GM21825 (cell line): ENCODE results near the gene NTF3.

Source experiments
- ATAC-seq: cut with Tn5 transposase; IDR thresholded peaks from one replicate; pipeline ENCODE4 v1.9.1; 2021; ENCODE audit warnings: mild to moderate bottlenecking, moderate library complexity; ENCODE audit not compliant: unreplicated experiment

The NTF3 gene

DNA sequence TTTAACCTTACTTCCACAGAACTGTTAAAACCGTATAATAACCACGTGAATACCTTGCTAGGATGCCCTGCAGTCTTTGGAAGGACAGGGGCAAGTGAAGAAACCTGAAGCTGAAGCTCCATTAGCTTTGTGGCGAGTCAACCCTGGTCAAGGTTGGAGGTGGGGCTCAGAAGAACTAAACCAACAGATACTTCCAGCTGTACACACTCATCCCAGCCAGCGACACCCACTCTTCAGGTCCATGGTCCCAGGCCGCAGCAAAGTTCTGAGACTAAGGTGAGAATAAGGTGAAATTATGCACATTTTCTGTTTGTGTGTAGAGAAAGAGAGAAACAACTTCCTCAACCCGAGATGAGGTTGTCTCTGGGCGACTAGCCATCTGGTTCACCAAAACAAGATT, 77.6 kb downstream of the NTF3 start:
- no peak for ATAC-seq

DNA sequence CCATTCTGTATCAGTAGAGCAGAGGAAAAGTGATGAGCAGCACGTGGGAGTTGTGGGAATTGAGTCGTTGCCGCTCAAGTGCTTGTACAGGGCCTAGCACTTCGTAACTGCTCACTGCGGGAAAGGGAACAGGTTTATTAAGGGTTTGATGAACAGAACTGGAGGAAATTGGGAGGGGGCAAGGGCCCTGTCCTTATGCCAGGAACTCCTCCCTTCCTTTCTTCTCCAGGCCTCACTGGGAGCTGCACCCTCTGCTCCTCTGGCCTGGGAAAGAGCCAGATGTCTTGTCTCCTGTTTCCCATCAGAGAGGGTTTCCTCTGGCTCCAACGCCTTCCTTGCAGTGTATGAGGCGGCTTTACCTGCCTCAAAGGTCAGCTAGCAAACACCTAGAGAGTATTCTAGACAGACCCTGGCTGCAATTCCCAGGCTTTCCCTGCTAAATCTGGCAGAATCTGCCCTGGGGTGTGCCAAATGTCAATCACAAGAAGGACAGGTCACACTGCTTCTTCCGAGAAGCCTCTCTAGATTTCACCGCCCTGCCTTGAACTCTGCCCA, 78.4 kb downstream of the NTF3 start:
- no peak for ATAC-seq

GRCh38 chr12:5511256-5511643, 79.3 kb downstream of the NTF3 start:
- ATAC-seq: no peak

- ATAC-seq: no peak
Measured at GRCh38 chr12:5511644-5512600, 80.0 kb downstream of the NTF3 start.

GRCh38 chr12:5512601-5512970, 80.7 kb downstream of the NTF3 start:
- no peak for ATAC-seq

DNA sequence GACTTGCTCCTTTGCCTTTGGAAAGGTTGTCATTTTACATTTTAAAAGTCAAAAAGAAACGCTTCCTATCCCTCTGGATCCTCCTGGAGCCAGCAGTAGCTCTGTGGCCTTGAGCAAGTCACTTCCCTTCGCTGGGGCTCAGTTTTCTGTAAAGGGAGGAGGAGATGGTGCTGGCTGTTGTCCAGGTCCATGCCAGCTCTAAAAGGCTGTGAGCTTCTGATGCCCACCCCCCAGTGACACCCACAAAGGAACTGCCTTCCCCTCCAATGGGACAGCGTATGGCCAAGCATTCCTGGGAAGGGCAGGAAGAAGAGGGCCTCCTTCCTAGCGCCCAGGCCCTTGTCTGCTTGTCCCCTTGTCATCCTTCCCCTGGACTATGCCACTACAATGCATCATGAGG, 81.5 kb downstream of the NTF3 start:
- no peak for ATAC-seq

DNA sequence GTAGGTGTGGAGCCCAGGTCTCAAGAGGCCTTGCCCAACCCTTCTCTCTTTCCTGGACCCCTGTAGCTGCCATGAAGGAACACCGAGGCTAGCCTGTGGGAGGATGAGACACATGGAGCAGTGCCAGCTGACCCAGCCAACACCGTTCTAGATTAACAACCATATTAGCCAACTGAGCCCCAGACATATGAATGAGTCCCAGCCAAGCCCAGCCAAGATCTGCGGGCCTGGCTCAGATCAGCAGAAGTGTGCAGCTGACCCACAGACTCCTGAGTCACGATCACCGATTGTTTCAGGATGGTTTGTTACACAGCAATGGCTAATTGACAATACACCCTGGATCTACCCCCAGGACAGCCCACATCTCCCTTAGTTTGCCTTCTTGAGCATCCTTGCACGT, 82.1 kb downstream of the NTF3 start:
- no peak for ATAC-seq

- no peak for ATAC-seq
Measured at GRCh38 chr12:5514545-5514944, 82.6 kb downstream of the NTF3 start.

GRCh38 chr12:5515458-5515857, 83.5 kb downstream of the NTF3 start:
- no peak for ATAC-seq

DNA sequence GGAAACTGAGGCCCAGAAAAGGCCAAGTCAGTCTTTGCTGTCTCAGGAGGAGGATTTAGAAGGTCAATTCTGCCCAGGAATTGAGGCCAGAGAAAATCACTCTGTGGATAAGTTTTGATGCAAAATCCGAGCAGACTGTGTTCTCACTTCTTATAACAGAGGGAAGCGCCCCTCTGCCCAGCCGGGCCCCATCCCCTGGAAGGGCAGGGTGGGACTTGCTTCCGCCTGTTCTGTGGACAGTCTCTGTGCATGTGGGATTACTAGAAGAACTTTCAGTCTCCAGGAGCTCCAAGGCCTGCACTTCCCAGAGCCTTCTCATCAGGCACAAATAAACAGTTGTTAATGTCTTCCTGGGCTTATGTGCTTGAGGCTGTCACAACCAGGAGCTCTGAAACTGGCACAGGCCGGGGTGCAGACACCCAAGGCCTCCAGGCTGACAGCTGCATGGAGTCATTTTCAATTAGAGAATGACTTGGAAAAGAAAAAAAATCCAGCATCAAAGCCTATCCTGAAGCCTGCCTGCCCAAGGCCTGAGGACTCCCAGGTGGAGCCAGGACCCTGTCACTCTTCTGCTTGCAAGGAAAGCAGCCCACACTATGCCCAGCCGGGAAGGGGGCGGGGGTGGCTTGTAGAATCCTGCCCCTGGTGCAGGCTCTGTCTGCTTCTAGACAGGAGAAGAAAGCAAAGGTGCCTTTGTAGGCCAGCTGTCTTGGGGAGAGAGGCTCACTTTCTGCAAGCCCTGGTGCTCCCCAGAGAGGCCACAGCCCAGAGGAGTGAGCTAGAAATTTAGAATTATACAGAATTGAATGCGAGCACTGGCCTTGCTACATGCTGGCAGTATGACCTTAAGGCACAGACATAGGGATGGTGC, 84.7 kb downstream of the NTF3 start:
- no peak for ATAC-seq

- ATAC-seq: no peak
Measured at GRCh38 chr12:5518584-5519365, 86.9 kb downstream of the NTF3 start.

- no peak for ATAC-seq
Measured at GRCh38 chr12:5520037-5520436, 88.1 kb downstream of the NTF3 start.

- ATAC-seq: no peak
Measured at GRCh38 chr12:5520831-5521230, 88.9 kb downstream of the NTF3 start.

DNA sequence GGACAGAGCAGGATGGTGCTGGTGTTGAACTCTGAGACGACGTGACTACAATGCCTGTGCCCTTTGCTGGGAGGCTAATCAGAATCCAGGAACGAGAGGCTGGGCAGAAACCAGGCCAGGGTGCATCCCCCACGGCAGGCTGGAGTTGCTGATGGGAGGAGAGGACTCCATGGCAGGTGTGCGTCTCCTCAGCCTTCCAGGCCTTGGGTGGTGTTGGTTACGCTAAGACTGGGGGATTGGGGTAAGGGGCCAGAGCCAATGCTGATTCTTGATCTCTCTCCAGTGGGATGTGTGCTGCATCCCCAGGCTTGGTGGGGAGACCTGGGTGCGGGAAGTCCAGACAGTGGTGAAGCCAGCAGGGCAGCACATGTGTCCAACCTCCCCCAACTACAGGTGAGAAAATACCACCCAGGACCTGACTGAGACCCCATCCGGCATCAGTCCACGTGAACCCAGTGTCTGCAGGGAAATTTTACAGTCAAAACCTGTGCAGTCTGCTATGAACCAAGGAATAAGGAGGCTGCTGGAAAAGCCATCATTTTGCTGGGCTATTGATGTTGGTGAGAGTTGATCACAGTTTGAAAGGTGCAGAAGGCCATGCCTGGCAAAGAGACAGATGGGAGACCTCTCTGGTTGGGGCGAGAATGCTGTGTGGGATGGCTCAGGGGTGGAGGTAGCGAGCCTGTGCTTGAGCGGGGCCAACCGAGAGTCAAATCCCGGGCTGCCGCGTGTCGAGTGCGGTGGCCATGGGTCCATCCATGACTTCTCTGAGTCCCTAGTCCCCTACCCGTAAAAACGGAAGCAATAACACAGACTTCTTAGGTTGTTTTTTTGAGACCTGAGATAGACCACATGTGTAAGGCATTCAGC, 89.8 kb downstream of the NTF3 start:
- ATAC-seq: no peak

- no peak for ATAC-seq
Measured at GRCh38 chr12:5522432-5523335, 90.8 kb downstream of the NTF3 start.

DNA sequence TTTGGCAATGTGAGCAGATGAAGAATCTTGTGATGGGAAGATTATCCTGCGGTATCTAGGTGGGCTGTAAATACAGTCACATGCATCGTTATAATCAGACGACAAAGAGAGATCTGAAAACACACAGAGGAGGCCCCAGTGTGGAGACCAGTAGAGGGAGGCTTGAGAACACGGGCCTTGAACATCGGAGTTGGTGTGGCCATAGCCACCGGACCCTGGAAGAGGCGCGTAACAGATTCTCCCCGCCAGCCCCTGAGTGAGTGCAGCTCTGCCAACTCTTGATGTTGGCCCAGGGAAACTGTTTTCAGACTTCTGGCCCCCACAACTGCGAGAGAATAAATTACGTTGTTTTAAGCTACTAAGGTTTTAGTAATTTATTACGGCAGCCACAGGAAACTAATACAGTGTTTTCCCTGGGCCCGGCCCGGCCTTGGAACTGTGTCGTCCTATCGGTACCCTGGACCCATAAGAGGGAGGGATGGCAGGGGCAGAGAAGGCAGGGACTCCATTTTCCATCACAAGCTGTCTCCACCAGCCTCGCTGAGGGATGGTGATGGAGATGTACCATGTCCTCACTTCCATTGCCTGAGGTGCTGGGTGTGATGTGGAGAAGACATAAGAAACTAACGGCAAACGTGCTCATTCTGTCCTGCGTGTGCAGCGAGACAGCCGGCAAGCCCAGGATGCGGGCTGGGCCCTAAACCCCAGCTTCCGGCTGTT, 91.6 kb downstream of the NTF3 start:
- ATAC-seq: no peak

DNA sequence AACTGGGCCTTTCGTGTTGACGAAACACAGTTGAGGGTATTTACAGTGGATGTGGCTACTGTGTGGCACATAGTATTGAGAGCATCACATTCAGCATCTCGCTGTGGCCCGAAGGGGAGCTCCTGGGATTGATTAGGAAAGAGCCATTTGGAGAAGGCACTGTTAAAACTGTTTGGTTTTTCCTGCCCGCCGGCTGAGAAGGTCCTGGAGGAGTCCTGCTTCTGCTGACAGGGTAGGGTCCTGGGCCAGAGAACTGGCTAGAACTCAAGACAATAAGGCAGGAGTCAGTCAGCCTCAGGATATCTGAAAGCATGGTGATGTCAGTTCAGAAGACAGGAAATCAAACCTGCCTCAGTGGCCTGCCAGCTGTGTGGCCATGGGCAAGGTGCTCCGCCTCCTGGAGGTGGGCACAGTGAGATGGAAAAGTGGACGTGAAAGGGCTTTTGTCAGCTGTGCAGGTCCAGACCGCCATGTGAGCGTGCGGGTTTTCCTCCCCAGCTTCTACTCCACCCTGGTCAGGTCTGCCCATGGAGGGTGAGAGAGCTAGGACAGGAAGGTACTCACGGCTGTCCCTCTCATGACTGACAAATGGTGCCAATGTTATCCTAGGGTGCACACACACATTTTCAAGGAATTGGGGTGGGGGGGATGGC, 92.3 kb downstream of the NTF3 start:
- ATAC-seq: no peak
